NOMO-1 (cell line): Measurements from ENCODE around the gene CLIC4.
"Not testable (repeated sequence)": the region's sequence is repeated elsewhere in the genome, so short reads cannot be mapped to it uniquely, and the experiment has no call there.

Source experiments
- DNase-seq, 2 experiments: peaks; one replicate each; lab custom pipeline; 2025; ENCODE audit not compliant: unreplicated experiment in 2 of 2; lab: John Stamatoyannopoulos, UW

CLIC4 gene

GRCh38 chr1:24717887-24718650, 27.2 kb upstream of the CLIC4 start:
- no peak for DNase-seq

DNA sequence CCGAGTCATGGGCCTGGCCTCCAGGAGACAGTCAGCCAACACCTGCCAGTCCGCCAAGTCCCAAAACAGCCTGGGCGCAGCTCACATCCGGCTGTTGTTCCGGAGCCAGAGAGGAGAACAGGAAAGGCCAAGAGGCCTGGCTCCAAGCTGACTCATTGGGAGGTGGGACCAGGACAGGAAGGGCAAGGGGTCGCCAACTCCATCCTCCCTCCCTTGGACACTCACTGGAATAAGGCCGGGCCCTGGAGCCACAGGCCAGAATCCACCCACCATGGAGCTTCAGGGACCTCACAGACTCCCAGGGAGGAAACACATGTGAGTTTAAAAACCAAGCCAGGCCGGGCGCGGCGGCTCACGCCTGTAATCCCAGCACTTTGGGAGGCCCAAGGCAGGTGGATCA, 25.1 kb upstream of the CLIC4 start:
- no peak for DNase-seq

GRCh38 chr1:24721533-24721932, 23.7 kb upstream of the CLIC4 start:
- DNase-seq, result no peak

- DNase-seq, result not testable (repeated sequence)
Observed at GRCh38 chr1:24722073-24723035, 22.9 kb upstream of the CLIC4 start.

DNA sequence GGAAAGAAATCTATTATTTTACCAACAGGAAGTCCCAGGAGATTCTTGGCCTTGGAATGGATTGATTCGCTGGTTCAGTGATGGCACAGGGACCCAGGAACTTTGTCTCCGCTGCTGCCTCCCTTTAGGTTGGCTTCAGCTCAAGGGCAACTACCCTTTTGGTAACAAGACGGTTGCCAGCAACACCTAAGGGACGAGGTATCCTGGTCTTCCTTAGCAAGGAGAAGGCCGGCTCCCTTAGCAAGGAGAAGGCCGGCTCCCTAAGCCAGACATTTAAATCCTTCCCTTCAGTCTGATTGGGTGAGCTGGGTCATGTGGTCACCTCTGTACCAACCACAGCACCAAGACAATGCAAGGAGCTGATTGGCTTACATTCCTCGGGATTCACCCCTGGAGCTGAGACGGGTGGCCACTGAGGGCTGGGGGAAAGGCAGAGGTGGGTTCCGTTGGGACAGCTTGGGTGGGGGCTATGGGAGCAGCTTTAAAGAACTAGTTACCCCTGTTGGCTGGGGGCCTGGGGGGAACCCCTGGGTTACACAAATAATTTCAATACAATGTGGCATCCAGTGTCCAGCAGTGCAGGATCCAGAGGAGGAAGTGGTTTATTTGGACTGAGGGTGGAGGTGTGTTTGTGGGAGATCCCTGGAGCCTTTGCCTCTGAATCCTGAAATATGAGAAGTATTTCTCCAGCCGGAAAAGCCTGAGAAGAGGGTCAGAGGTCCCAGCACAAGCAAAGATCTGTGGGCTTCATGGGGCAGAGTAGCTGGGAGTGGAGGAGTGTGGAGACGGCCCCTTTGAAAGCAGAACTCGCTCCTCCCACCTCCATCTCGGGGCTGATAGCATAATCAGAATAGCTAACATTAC, 20.7 kb upstream of the CLIC4 start:
- no peak for DNase-seq

DNA sequence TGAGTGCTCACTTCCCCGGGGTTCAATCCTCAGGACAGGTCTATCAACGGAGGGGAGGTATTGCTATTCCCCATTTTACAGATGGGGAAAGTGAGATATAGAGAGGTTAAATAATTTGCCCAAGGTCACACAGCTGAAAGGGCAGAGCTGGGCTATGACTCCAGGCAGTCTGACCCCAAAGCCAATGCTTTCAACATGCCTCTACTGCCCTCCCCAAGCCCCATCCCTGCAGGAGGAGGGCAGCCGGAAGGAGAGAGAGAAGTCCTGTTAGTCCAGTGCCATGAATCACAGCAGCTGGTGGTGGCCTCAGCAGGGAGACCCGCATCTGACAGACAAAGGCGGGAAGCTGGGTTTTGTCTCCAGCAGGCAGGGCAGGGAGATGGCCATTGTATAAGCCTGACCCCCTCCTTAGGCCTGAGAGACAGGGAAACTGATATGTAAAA, 20.0 kb upstream of the CLIC4 start:
- DNase-seq, result no peak

GRCh38 chr1:24726741-24727140, 18.5 kb upstream of the CLIC4 start:
- DNase-seq, result no peak

GRCh38 chr1:24727501-24728216, 17.6 kb upstream of the CLIC4 start:
- peak; percentile 84 to 92 for DNase-seq

GRCh38 chr1:24728982-24729381, 16.3 kb upstream of the CLIC4 start:
- no peak for DNase-seq

DNA sequence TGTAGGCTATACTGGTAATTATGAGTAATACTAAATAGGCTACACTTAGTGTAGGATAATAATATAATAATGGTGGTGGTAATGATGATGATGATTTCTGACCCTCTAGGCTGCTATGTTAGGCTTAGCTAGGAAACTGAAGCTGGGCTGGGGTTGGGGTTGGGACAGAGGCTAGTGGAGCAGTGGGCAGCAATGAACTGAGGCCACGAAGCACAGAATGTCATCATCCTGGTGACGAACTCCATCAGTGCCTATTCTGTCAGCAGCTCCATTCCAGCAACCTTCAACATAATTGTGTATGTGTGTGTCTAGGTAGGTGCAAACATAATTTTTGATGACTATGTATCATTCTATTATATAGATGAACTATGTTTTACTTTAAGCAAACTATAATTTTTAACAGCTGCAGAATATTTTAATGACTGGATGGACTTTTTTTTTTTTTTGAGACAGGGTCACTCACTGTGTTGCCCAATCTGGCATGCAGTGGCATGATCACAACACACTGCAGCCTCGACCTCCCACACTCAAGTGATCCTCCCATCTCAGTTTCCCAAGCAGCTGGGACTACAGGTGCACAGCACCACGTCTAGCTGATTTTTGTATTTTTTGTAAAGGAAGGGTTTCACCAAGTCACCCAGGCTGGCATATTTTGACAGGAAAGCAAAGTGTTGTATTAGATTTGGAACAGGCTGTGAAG, 12.9 kb upstream of the CLIC4 start:
- no peak for DNase-seq

DNA sequence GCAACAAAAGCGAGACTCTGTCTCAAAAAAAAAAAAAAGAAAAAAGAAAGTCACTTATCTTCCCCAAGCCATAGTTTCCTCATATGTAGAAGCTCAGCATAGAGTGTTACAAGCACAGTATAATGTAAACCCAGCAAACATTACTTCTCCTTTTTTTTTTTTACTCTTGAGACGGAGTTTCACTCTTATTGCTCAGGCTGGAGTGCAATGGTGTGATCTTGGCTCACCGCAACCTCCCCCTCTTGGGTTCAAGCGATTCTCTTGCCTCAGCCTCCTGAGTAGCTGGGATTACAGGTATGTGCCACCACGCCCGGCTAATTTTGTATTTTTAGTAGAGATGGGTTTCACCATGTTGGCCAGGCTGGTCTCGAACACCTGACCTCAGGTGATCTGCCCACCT, 11.9 kb upstream of the CLIC4 start:
- DNase-seq, result peak; percentile 58 to 87

- no peak for DNase-seq
Observed at GRCh38 chr1:24735156-24735508, 10.1 kb upstream of the CLIC4 start.

DNA sequence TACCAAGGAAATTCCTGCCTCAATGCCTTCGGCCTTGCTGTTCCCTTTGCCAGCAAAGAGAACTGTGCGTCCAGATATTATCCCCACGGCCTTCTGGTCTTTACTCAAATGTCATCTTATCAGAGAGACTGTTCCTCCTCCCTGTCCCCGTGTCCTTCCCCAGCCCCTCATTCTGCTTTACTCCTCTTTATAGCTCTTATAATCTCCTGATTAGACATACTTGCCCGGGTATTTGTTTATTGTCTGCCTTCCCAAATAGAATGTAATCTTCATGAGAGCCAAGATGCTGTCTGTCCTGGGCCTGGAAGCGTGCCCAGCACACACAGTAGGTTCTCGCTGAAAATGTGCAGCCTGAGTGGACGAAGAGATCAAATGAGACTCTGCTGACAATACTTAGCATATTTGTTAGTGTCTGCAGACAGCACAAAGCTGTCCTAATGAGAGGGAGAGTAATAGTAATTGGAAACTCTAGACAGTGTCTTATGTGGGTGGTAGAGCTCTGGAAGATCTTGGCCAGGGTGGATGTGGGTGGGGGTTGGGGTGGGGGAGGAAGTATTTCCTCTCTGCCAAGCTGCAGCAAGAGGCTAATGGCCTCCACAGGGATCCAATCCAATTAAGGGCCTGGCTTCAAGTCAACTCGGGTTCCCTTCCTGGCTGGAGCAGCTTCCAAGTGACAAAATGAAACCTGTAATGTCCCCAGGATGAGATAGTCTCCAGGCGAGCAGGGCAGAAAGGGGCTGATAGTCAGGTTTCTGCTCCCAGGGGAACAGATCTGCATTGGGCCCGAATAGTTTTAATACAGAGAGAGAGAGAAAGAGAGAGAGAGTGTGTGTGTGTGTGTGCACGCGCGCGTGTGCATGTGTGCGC, 9.5 kb upstream of the CLIC4 start:
- DNase-seq, result no peak

DNA sequence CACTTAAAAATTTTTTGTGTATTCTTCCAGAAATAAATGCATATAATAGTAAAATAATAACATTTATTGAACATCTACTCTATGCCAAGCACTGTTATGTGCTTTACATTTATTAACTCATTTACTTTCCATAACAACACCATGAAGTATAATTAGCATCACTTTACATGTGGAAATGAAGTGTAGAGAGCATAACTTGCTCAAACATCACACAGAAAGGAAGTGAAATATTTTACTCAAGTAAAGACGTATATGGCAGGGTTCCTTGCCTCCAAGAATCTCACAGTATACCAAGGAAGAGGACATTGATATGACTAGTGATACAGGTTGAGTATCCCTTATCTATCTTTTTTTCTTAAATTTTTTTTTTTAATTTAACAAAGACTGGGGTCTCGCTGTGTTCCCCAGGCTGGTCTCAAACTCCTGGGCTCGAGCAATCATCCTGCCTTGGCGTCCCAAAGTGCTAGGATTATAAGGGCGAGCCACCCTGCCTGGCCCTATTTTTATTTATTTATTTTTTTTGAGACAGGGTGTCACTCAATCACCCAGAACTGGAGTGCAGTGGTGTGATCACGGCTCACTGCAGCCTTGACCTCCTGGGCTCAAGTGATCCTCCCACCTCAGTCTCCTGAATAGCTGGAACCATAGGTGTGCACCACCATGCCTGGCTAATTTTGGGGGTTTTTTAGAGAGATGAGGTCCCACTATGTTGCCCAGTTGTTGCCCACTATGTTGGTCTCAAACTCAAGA, 7.7 kb upstream of the CLIC4 start:
- DNase-seq, result peak in 1 of 2 experiments; percentile 22

DNA sequence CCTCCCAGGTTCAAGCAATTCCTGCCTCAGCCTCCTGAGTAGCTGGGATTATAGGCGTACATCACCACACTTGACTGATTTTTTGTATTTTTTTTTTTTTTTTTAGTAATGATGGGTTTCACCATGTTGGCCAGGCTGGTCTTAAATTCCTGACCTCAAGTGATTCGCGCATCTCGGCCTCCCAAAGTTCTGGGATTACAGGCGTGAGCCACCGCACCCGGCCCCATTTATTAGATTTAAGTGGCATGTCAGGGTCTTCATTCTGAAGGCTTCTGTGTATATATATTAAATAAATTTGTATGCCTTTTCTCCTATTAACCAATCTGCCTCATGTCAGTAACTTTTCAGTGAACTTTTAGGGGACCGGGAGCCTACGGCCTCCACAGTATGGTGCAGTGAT, 6.0 kb upstream of the CLIC4 start:
- DNase-seq, result no peak

DNA sequence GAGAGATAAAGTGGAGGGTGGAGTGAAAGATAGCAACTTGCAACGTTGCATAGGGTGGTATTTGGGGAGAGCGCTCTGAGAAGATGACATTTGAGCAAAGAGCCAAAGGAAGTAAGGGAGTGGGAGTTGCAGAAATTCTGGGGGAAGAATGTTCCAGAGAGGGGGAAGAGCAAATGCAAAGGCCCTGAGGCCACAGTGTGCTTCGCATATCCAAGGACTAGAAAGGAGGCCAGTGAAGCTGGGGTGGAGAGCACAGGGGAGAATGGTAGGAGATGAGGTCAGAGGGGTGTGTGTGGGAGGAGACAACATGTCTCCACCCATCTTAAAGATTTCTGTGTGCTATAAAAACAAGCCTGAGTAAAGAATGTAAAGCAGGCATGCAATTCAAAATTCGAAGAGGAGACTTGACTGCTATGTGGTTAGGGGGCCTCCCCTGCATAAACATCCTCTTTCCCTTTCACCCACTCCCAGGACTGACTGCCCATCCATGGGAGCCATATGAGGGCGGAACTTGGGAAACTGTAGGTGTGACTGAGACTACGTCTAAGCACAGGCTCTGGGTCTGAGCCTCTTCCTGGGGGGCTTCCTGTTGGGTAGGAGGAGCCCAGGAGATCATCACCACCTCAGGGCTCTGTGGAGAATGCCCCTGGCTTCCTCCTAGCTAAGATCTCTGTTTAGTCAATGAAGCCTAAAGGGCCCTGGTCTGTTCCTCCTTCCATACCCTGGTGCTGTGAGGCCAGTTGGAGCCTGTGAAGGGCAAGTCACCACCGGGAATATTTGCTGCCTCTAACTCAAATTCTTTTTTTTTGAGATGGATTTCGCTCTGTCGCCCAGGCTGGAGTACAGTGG, 2.9 kb upstream of the CLIC4 start:
- DNase-seq, result no peak
